Small intestine (tissue), 7 donors: Measurements from ENCODE around the gene CMTM3. TPM values are rescaled to one million over a fixed set of nuclear protein-coding genes. Genes with fewer than 3 reads are reported as not detected.

ENCODE experiments used
- DNase-seq, 2 donors: peaks; one replicate each; pipeline versions ENCODE4 v3.0.0 to v3.0.0-alpha.2; 2013
- FAIRE-seq: peaks from 2 replicates; lab custom pipeline; 2012; peaks lifted over from hg19 to GRCh38; lab: Jason Lieb, UNC
- H3K27ac ChIP-seq, 3 donors: one replicate each; pipeline ENCODE4 v1.5.1; 2013; ENCODE audit warnings: low read length in 2 of 3, mild to moderate bottlenecking in 2 of 3, control low read depth in 1 of 3, inconsistent platforms in 1 of 3, low read depth in 1 of 3, moderate library complexity in 1 of 3
- H3K27me3 ChIP-seq, 3 donors: one replicate each; pipeline ENCODE4 v1.6.1; 2013; ENCODE audit warnings: low read length in 3 of 3, inconsistent platforms in 1 of 3; ENCODE audit not compliant: control insufficient read depth in 3 of 3, insufficient read depth in 3 of 3
- H3K36me3 ChIP-seq, 3 donors: one replicate each; pipeline ENCODE4 v1.6.1; 2013; ENCODE audit warnings: low read length in 3 of 3, inconsistent platforms in 1 of 3, low read depth in 1 of 3, mild to moderate bottlenecking in 1 of 3, moderate library complexity in 1 of 3; ENCODE audit not compliant: control insufficient read depth in 3 of 3, insufficient read depth in 2 of 3
- H3K4me1 ChIP-seq, 3 donors: one replicate each; pipeline ENCODE4 v1.6.1; 2013; ENCODE audit warnings: low read length in 2 of 3, inconsistent platforms in 1 of 3, low read depth in 1 of 3, mild to moderate bottlenecking in 1 of 3, moderate library complexity in 1 of 3; ENCODE audit not compliant: control insufficient read depth in 3 of 3, insufficient read depth in 2 of 3
- H3K4me3 ChIP-seq, 3 donors: one replicate each; pipeline ENCODE4 v1.5.1; 2013; ENCODE audit warnings: low read length in 3 of 3, control low read depth in 1 of 3, inconsistent platforms in 1 of 3, low read depth in 1 of 3, mild to moderate bottlenecking in 1 of 3, moderate library complexity in 1 of 3
- H3K9me3 ChIP-seq, 2 donors: one replicate each; pipeline ENCODE4 v1.6.1; 2013; ENCODE audit warnings: low read depth in 1 of 2, low read length in 1 of 2; ENCODE audit not compliant: control insufficient read depth in 2 of 2, insufficient read depth in 1 of 2
- WGBS, 3 donors: extraction: QIAGEN DNeasy Blood & Tissue Kit; methylation state at CpG; one replicate each; pipeline ENCODE4 v1.1.7; 2013; 5-methylcytosine and 5-hydroxymethylcytosine counted together
- polyA plus RNA-seq, 4 donors: library from polyadenylated mRNA; stranded (reverse) in 3 of 4; unstranded in 1 of 4; fragments of 200-250 nt in 3 of 4; fragments of 120-200 nt in 1 of 4; gene quantifications; one replicate each; pipeline versions ENCODE4 v1.2.1 to v1.2.3, GENCODE V29; 2013
- donor health status: healthy with polysubstance abuse.
- donor health status: control.
- donor health status: control.
- donor health status: Bipolar disorder and iron deficiency.
- donor health status: healthy.

Gene CMTM3
- polyA plus RNA-seq, 4 donors = 2.2 to 14.7 (median 11.0) TPM

- 88 to 90% (median 89%) methylated on average over 6 of the region's 6 CpGs for WGBS, 3 donors
- Histone ChIP-seq H3K27me3 (no peaks in the 10 kb centered on the region), H3K4me1 (no peaks in the 10 kb centered on the region), H3K27ac (no peak overlapping the region), H3K9me3 (no peaks in the 10 kb centered on the region), H3K36me3 (peaks cover 0 to 5% (median 2%) of the 10 kb centered on the region in 3 donors), H3K4me3 (no peak overlapping the region)
- FAIRE-seq (no peak), DNase-seq (no peak)
Measured at GRCh38 chr16:66639091-66639885, 34.8 kb downstream of the CMTM3 start.

DNA sequence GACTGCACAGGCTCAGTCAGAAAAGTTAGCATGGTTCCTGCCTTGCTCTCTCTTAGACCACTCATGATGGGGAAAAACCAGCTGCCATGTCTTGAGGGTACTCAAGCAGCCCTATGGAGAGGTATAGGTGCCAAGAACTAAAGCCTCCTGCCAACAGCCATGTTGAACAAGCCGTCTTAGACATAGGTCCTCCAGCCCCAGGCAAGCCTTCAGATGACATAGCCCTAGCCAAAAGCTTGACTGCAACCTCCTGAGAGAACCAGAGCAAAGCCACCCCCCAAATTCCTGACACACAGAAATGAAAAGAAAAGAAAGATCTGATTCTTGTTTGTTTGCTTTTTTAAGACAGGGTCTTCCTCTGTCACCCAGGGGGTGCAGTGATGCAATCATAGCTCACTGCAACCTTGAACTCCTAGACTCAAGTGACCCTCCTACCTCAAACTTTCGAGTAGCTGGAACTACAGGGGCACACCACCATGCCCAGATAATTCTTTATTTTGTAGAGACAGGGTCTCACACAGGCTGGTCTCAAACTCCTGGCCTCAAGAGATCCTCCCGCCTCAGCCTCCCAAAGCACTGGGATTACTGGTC lies 36.3 kb downstream of the CMTM3 start:
- Histone ChIP-seq H3K27me3 (no peaks in the 10 kb centered on the region), H3K36me3 (peaks cover 0 to 2% (median 0%) of the 10 kb centered on the region in 3 donors), H3K27ac (no peak overlapping the region), H3K9me3 (no peaks in the 10 kb centered on the region), H3K4me3 (no peak overlapping the region), H3K4me1 (no peaks in the 10 kb centered on the region)
- FAIRE-seq (no peak), DNase-seq (no peak)
- 89 to 91% (median 90%) methylated on average over 3 of the region's 3 CpGs for WGBS, 3 donors

DNA sequence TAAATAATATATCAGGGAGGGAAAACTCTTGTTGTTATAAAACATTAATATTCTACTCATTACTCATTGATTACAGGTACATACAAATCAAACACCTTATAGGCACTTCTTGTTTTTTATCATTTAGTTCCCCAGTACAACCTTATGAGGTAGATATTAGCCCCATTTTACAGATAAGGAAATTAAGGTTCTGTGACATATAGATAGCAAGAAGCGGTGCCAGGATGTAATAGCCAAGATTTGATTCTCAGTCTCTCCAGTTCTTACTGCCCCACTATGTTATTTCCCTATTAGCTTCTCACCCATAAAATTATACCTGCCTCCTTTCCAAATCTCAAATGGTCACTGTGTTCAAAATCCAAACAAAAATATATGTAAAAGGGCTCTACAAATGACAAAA lies 36.9 kb downstream of the CMTM3 start:
- Histone ChIP-seq H3K27ac (no peak overlapping the region), H3K4me1 (no peaks in the 10 kb centered on the region), H3K36me3 (no peaks in the 10 kb centered on the region), H3K4me3 (no peak overlapping the region), H3K27me3 (no peaks in the 10 kb centered on the region), H3K9me3 (no peaks in the 10 kb centered on the region)
- no peak for DNase-seq
- 76 to 90% (median 84%) methylated on average over 1 of the region's 1 CpG for WGBS, 3 donors
- no peak for FAIRE-seq

DNA sequence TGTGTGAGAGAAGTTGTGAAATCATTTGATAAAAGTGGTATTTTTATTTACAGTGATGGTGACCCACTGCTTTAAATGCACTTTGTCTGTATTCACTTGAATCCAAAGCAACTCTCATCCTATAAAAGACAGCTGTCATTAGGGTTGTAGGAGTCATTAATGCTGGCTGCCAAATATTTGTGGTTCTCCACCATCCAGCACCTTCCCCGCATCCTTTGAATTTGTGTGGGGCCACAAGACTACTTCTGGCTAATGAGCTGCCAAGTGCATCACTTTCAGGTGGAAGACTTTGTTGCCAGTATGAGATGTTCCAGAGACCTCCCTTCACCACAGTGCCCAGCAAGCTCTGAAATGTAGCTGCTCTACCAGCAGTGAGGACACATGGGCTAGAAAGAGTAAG lies 43.4 kb downstream of the CMTM3 start:
- DNase-seq = no peak
- peaks cover 0 to 2% (median 0%) of the 10 kb centered on the region in 3 donors for H3K36me3 ChIP-seq
- no peak overlapping the region for H3K4me3 ChIP-seq
- no peak overlapping the region for H3K27ac ChIP-seq
- WGBS, 3 donors = 86 to 98% (median 96%) methylated on average over 1 of the region's 1 CpG
- peaks cover 0 to 10% (median 0%) of the 10 kb centered on the region in 3 donors for H3K4me1 ChIP-seq
- FAIRE-seq = no peak
- H3K9me3 ChIP-seq = no peaks in the 10 kb centered on the region
- H3K27me3 ChIP-seq = no peaks in the 10 kb centered on the region

- WGBS, 3 donors = 90 to 94% (median 93%) methylated on average over 2 of the region's 2 CpGs
- FAIRE-seq (no peak), DNase-seq (no peak)
- Histone ChIP-seq H3K9me3 (no peaks in the 10 kb centered on the region), H3K27me3 (no peaks in the 10 kb centered on the region), H3K4me3 (no peak overlapping the region), H3K27ac (no peak overlapping the region), H3K36me3 (peaks cover 0 to 2% (median 0%) of the 10 kb centered on the region in 3 donors), H3K4me1 (peaks cover 0 to 10% (median 0%) of the 10 kb centered on the region in 3 donors)
Measured at GRCh38 chr16:66649167-66649566, 44.7 kb downstream of the CMTM3 start.

GRCh38 chr16:66649636-66650205 lies 45.2 kb downstream of the CMTM3 start:
- peak; percentile 29 to 57 for DNase-seq
- H3K27ac ChIP-seq = no peak overlapping the region

DNA sequence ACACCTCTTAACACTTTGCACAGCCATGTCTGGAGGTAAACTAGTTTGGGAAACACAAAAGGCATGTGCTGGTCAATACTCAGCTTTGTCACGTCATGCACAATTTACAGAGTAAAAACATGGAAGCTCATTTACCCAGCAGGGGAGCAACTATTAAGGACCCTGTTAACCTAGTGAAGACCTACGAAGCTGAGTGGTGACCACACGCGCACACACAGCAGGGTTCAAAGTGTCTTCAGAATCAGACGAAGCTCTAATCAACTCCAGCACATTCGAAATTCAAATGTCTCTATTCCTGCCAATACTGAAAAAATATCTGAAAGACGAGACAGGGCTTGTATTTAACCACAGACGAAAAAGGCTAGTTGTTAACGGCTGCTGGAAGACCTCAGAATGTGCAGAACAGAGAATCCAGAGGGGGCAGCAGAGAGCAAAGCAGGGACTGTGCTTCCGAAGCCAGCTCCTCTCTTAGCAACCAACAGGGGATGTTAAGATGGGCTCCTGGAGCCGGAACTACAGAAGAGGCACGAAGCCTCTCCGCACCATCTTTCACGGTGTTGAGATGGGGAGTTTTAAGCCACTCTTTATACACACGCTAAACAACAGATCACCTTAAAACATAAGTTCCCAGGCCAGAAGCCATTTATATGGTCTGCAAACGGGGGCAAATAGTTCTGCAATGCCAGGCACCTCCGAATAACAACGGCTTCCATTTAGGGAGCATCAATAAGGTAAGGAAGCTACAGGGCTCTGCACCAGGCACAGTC lies 46.4 kb downstream of the CMTM3 start:
- FAIRE-seq = no peak
- 31 to 34% (median 31%) methylated on average over 18 of the region's 18 CpGs for WGBS, 3 donors

More at GRCh38 chr16:66649636-66650205, 45.2 kb downstream of the CMTM3 start:
- Histone ChIP-seq H3K4me3 (no peak overlapping the region), H3K9me3 (no peaks in the 10 kb centered on the region), H3K4me1 (peaks cover 0 to 10% (median 0%) of the 10 kb centered on the region in 3 donors), H3K27me3 (no peaks in the 10 kb centered on the region), H3K36me3 (peaks cover 0 to 2% (median 0%) of the 10 kb centered on the region in 3 donors)
- FAIRE-seq = no peak
- WGBS, 3 donors = 34 to 67% (median 49%) methylated on average over 9 of the region's 9 CpGs

GRCh38 chr16:66651474-66651765 lies 46.9 kb downstream of the CMTM3 start:
- H3K4me3 ChIP-seq = no peak overlapping the region
- DNase-seq (no peak), FAIRE-seq (no peak)
- H3K27ac ChIP-seq = no peak overlapping the region
- no peaks in the 10 kb centered on the region for H3K27me3 ChIP-seq
- no peaks in the 10 kb centered on the region for H3K9me3 ChIP-seq
- H3K4me1 ChIP-seq = peaks cover 0 to 10% (median 0%) of the 10 kb centered on the region in 3 donors
- WGBS, 3 donors = 61 to 82% (median 67%) methylated on average over 2 of the region's 2 CpGs
- peaks cover 0 to 2% (median 0%) of the 10 kb centered on the region in 3 donors for H3K36me3 ChIP-seq

More for the DNA sequence above, 46.4 kb downstream of the CMTM3 start:
- Histone ChIP-seq H3K4me1 (peaks cover 0 to 10% (median 0%) of the 10 kb centered on the region in 3 donors), H3K4me3 (no peak overlapping the region), H3K9me3 (no peaks in the 10 kb centered on the region), H3K27me3 (no peaks in the 10 kb centered on the region), H3K36me3 (peaks cover 0 to 2% (median 0%) of the 10 kb centered on the region in 3 donors), H3K27ac (no peak overlapping the region)
- DNase-seq = peak; percentile 78 to 89
